GM23248 (cell line): ENCODE results near the gene NUBP1.

Source experiments
- EZH2 ChIP-seq: fragments of 200-600 bp; sonication (generic); IDR thresholded peaks from 2 replicates; pipeline ENCODE4 v1.6.1; 2018; ENCODE audit warnings: antibody characterized with exemption, mild to moderate bottlenecking; ENCODE audit not compliant: insufficient read depth, poor library complexity, severe bottlenecking
- EZH2phosphoT487 ChIP-seq: fragments of 200-600 bp; sonication (generic); IDR thresholded peaks from 2 replicates; pipeline ENCODE4 v1.6.1; 2018; ENCODE audit warnings: antibody characterized with exemption, moderate library complexity, mild to moderate bottlenecking, low read depth; ENCODE audit not compliant: insufficient read depth

- no peak for TF ChIP-seq EZH2
- no peak for TF ChIP-seq EZH2phosphoT487
Measured at GRCh38 chr16:10763456-10763855, 19.8 kb downstream of the NUBP1 start.
